Spleen (tissue), 11 donors: ENCODE measurements around the gene TMCC1. TPM values are rescaled to one million over a fixed set of nuclear protein-coding genes. Genes with fewer than 3 reads are reported as not detected.

Experiments used
- DNase-seq: peaks from one replicate; pipeline ENCODE4 v3.0.0-alpha.2; 2020
- H3K27ac ChIP-seq, 8 donors: fragments of 200-600 bp; sonication (generic) in 7 of 8; 1 replicate in 4 of 8; 2 replicates in 4 of 8; pipeline versions ENCODE4 v1.5.0 to v1.8.0; 2016 to 2021; ENCODE audit warnings: inconsistent platforms in 4 of 8, mild to moderate bottlenecking in 4 of 8, moderate library complexity in 1 of 8
- H3K27me3 ChIP-seq, 7 donors: fragments of 200-600 bp; sonication (generic) in 6 of 7; replicated peaks in 1 of 7; 1 replicate in 4 of 7; 2 replicates in 3 of 7; pipeline versions ENCODE4 v1.5.0 to v1.8.0; 2016 to 2021; ENCODE audit warnings: inconsistent platforms in 3 of 7, mild to moderate bottlenecking in 1 of 7
- H3K36me3 ChIP-seq, 6 donors: fragments of 200-600 bp; sonication (generic) in 5 of 6; 1 replicate in 4 of 6; 2 replicates in 2 of 6; pipeline versions ENCODE4 v1.5.0 to v1.8.0; 2016 to 2021; ENCODE audit warnings: inconsistent platforms in 2 of 6
- H3K4me1 ChIP-seq, 6 donors: fragments of 200-600 bp; sonication (generic) in 5 of 6; 1 replicate in 3 of 6; 2 replicates in 3 of 6; pipeline versions ENCODE4 v1.5.0 to v1.8.0; 2016 to 2021; ENCODE audit warnings: inconsistent platforms in 3 of 6
- H3K4me3 ChIP-seq, 8 donors: fragments of 200-600 bp; sonication (generic) in 7 of 8; 1 replicate in 4 of 8; 2 replicates in 4 of 8; pipeline versions ENCODE4 v1.5.0 to v1.8.0; 2016 to 2021; ENCODE audit warnings: inconsistent platforms in 4 of 8, mild to moderate bottlenecking in 4 of 8, moderate library complexity in 2 of 8
- H3K9me3 ChIP-seq, 8 donors: fragments of 200-600 bp; sonication (generic) in 7 of 8; 1 replicate in 4 of 8; 2 replicates in 4 of 8; pipeline versions ENCODE4 v1.5.0 to v1.8.0; 2016 to 2021; ENCODE audit warnings: inconsistent platforms in 4 of 8
- CTCF ChIP-seq, 11 experiments: fragments of 200-600 bp in 7 of 11; fragments of 450-650 bp in 4 of 11; sonication (generic) in 4 of 11; IDR thresholded peaks in 8 of 11; conservative IDR thresholded peaks in 3 of 11; 1 replicate in 7 of 11; 2 replicates in 4 of 11; pipeline versions ENCODE4 v1.4.0 to v1.8.0; 2016 to 2021; ENCODE audit warnings: antibody characterized with exemption in 11 of 11, inconsistent platforms in 4 of 11, mild to moderate bottlenecking in 1 of 11
- POLR2A ChIP-seq, 3 donors: fragments of 450-650 bp; IDR thresholded peaks; one replicate each; pipeline ENCODE4 v1.5.1; 2017; ENCODE audit warnings: antibody characterized with exemption in 3 of 3, mild to moderate bottlenecking in 1 of 3
- POLR2AphosphoS5 ChIP-seq, 3 donors: sonication (generic); formaldehyde crosslinking; IDR thresholded peaks; one replicate each; pipeline ENCODE4 v1.5.1; 2017; ENCODE audit warnings: antibody characterized with exemption in 3 of 3
- WGBS, 5 donors: extraction: QIAGEN DNeasy Blood & Tissue Kit in 3 of 5; methylation state at CpG; one replicate each; pipeline versions ENCODE4 v1.1.5 to v1.1.7; 2013 to 2018; 5-methylcytosine and 5-hydroxymethylcytosine counted together
- intact Hi-C: fragments of 100-400 bp; cut with DNase I; formaldehyde crosslinking; loops from one replicate; pipeline ENCODE4 v1.15.0; 2023; ENCODE audit warnings: low total_unique reads
- polyA plus RNA-seq, 3 donors: library from polyadenylated mRNA; stranded (reverse); fragments of 200-250 nt; gene quantifications; one replicate each; pipeline ENCODE4 v1.2.1, GENCODE V29; 2013
- total RNA-seq, 7 donors: library from RNA; depleted of rRNA in 3 of 7; stranded (reverse); fragments of >200 nt in 3 of 7; fragmentation: NEBNext Ultra II Directional in 4 of 7; extraction: Animal tissue kit (Norgen Biotek cat#: 25700) in 4 of 7; gene quantifications; one replicate each; pipeline versions ENCODE4 v1.1.0 to v1.2.1, GENCODE V29; 2016 to 2021
- donor health status: healthy with polysubstance abuse.
- donor health status: DM: no; HTN: no; CAD: no; lungs with moderate emphysema.
- donor health status: DM: no; HTN: no; CAD: no.
- donor health status: Bipolar disorder and iron deficiency.
- donor health status: healthy.
- donor health status: DM: no; HTN: no; CAD: no.
- donor health status: DM: yes; HTN: yes; CAD: no.

Gene TMCC1
- total and polyA plus RNA-seq, 10 donors: 4.5 to 45.5 (median 32.5) TPM

GRCh38 chr3:129626744-129627349, 266.7 kb downstream of the TMCC1 start:
- H3K27me3 ChIP-seq: no peaks in the 10 kb centered on the region
- peak overlapping the region; percentile 89 to 96 (median 94) for H3K27ac ChIP-seq
- peak; percentile 97 for DNase-seq
- TF ChIP-seq CTCF (IDR thresholded peaks at IDR 0.05 in 8 of 11, conservative IDR thresholded peaks at IDR 0.05 in 3 of 11) (peak in 7 of 11 experiments; percentile 3 to 52 (median 30)), POLR2AphosphoS5 (IDR thresholded peaks at IDR 0.05) (peak; percentile 89 to 94 (median 90)), POLR2A (IDR thresholded peaks at IDR 0.05) (peak in 1 of 3 donors; percentile 53)
- WGBS, 5 donors: 1 to 3% (median 2%) methylated on average over 33 to 49 of the region's 49 CpGs
- H3K36me3 ChIP-seq: no peaks in the 10 kb centered on the region
- intact Hi-C loops: loop anchor here (5.0 kb wide), 1 partner anchor 200 kb away; no protein-coding TSS in a partner anchor
- H3K4me3 ChIP-seq: peak overlapping the region; percentile 38 to 82 (median 56)
- peaks cover 45 to 72% (median 64%) of the 10 kb centered on the region in 6 donors for H3K4me1 ChIP-seq
- no peaks in the 10 kb centered on the region for H3K9me3 ChIP-seq

GRCh38 chr3:129625072-129625874, 268.2 kb downstream of the TMCC1 start:
- peak overlapping the region; percentile 27 to 96 (median 92) for H3K27ac ChIP-seq
- no peak for TF ChIP-seq POLR2AphosphoS5 (IDR thresholded peaks at IDR 0.05)
- no peak for TF ChIP-seq CTCF (IDR thresholded peaks at IDR 0.05 in 8 of 11, conservative IDR thresholded peaks at IDR 0.05 in 3 of 11)
- no peak for TF ChIP-seq POLR2A (IDR thresholded peaks at IDR 0.05)
- H3K4me1 ChIP-seq: peaks cover 52 to 88% (median 72%) of the 10 kb centered on the region in 6 donors
- no peaks in the 10 kb centered on the region for H3K27me3 ChIP-seq
- 70 to 77% (median 76%) methylated on average over 12 of the region's 12 CpGs for WGBS, 5 donors
- no peaks in the 10 kb centered on the region for H3K36me3 ChIP-seq
- H3K4me3 ChIP-seq: no peak overlapping the region
- intact Hi-C loops: loop anchor here (5.0 kb wide), 1 partner anchor 202 kb away; no protein-coding TSS in a partner anchor
- DNase-seq: peak; percentile 74
- H3K9me3 ChIP-seq: no peaks in the 10 kb centered on the region

- no peaks in the 10 kb centered on the region for H3K9me3 ChIP-seq
- TF ChIP-seq CTCF (IDR thresholded peaks at IDR 0.05 in 8 of 11, conservative IDR thresholded peaks at IDR 0.05 in 3 of 11): no peak
- TF ChIP-seq POLR2AphosphoS5 (IDR thresholded peaks at IDR 0.05): peak in 1 of 3 donors; percentile 62
- H3K4me1 ChIP-seq: peaks cover 53 to 95% (median 79%) of the 10 kb centered on the region in 6 donors
- WGBS, 5 donors: 64 to 80% (median 66%) methylated on average over 10 to 11 of the region's 11 CpGs
- H3K4me3 ChIP-seq: no peak overlapping the region
- peaks cover 0 to 1% (median 0%) of the 10 kb centered on the region in 7 donors for H3K27me3 ChIP-seq
- H3K27ac ChIP-seq: peak overlapping the region; percentile 27 to 96 (median 92)
- no peaks in the 10 kb centered on the region for H3K36me3 ChIP-seq
- intact Hi-C loops: loop anchor here (5.0 kb wide), 1 partner anchor 203 kb away; no protein-coding TSS in a partner anchor
- DNase-seq: peak; percentile 78
Observed at GRCh38 chr3:129624347-129625071, 269.0 kb downstream of the TMCC1 start.
